ENCODE data around the gene DNMT3A.

DNMT3A gene

GRCh38 chr2:25374827-25375226, 33.1 kb upstream of the DNMT3A start:
- ChIA-PET CTCF (interaction anchor here (0.6 to 11.1 kb wide), 8 partner anchors 8 to 64 kb away, joined by 3 to 184 read pairs (median 17); partner anchors contain the start of gene DNMT3A), POLR2A (no interaction called here)
- TF ChIP-seq CTCF (IDR thresholded peaks at IDR 0.05; ENCODE audit: insufficient read depth, low read length, missing control alignments), result no peak
- no peak overlapping the region for H3K4me3 ChIP-seq (ENCODE audit: low read depth, low read length)
- DNase-seq (ENCODE audit: low read depth, low spot score), result no peak

DNA sequence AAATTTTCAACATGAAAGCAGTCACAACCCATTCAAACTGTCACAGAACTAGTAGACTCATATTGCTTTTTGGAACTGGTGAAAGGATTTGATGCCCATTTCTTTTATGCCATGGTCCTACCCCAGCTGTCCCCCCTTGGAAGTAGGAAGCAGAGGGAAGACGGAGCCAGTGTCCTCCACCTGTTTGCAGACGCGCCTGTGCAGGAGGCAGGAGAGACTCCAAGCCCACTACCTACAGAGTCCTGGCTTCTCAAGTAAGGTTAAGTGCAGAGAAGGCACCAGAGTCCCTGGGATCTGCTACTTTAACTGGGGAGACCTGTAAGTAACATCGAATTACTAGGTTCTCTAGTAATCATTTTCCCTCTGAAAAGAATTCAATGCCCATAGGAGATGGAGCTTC, 32.7 kb upstream of the DNMT3A start:
- no peak for DNase-seq (ENCODE audit: low read depth, low spot score)
- TF ChIP-seq CTCF (IDR thresholded peaks at IDR 0.05; ENCODE audit: insufficient read depth, low read length, missing control alignments), result no peak
- ChIA-PET CTCF (interaction anchor here (0.6 to 11.1 kb wide), 6 partner anchors 8 to 47 kb away, joined by 3 to 184 read pairs (median 53); partner anchors contain the start of gene DNMT3A), POLR2A (no interaction called here)
- H3K4me3 ChIP-seq (ENCODE audit: low read depth, low read length), result no peak overlapping the region

DNA sequence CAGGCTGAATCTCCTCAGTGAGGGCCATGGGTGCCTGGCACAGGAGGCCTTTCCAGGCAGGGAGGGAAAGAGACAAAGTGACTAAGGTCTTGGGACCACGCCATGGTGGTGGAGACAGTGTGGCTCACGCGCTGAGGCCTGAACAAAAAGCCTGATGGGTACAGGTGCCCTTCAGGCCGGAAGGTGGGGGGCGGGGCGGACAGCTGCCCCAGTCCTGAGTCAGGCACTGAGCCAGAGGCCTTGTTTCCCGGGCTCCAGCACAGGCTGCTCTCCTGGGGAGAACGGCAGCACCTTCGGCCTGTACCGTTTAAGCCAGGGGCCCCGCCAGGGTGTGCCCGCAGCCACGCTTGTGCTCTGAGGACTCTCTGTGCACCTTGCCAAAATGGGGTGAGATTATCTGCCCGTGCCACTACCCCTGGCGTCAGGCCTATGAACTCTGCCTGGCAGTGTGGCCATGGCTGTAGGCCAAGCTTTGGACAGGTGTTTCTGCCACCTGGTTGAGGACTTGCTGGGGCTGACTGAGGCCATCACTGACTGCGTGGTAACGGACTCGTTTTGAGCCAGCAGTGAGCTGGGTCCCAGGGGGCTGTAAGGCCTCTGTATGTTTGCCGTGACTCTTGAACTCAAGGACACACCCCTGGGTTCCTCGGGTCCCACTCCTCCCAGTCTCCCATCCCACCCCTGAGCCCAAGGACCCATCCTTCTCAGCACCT, 31.7 kb upstream of the DNMT3A start:
- CTCF ChIA-PET, result interaction anchor here (4.1 to 11.1 kb wide), 4 partner anchors 7 to 26 kb away, joined by 26 to 184 read pairs (median 83); no protein-coding TSS in a partner anchor
- no peak for DNase-seq (ENCODE audit: low read depth, low spot score)
- no peak for TF ChIP-seq CTCF (IDR thresholded peaks at IDR 0.05; ENCODE audit: insufficient read depth, low read length, missing control alignments)
- H3K4me3 ChIP-seq (ENCODE audit: low read depth, low read length), result no peak overlapping the region
- POLR2A ChIA-PET, result no interaction called here

- DNase-seq (ENCODE audit: low read depth, low spot score), result no peak
- ChIA-PET POLR2A (no interaction called here), CTCF (interaction anchor here (11.1 kb wide), 1 partner anchor 12 kb away, joined by 184 read pairs; no protein-coding TSS in a partner anchor)
- H3K4me3 ChIP-seq (ENCODE audit: low read depth, low read length), result no peak overlapping the region
- TF ChIP-seq CTCF (IDR thresholded peaks at IDR 0.05; ENCODE audit: insufficient read depth, low read length, missing control alignments), result no peak
Measured at GRCh38 chr2:25372405-25373268, 30.9 kb upstream of the DNMT3A start.

GRCh38 chr2:25371253-25372241, 29.8 kb upstream of the DNMT3A start:
- no peak for TF ChIP-seq CTCF (IDR thresholded peaks at IDR 0.05; ENCODE audit: insufficient read depth, low read length, missing control alignments)
- no peak overlapping the region for H3K4me3 ChIP-seq (ENCODE audit: low read depth, low read length)
- ChIA-PET POLR2A (no interaction called here), CTCF (interaction anchor here (11.1 kb wide), 1 partner anchor 11 kb away, joined by 184 read pairs; no protein-coding TSS in a partner anchor)
- no peak for DNase-seq (ENCODE audit: low read depth, low spot score)
